HCT116 (cell line): ENCODE data around the gene ACACA.

Source experiments
- POLR2AphosphoS5 ChIP-seq: IDR thresholded peaks from 2 replicates; pipeline ENCODE4 v1.6.1; 2011; ENCODE audit warnings: mild to moderate bottlenecking, low read depth, low read length, moderate library complexity
- TCF7L2 ChIP-seq: IDR thresholded peaks from 2 replicates; pipeline ENCODE4 v1.7.0; 2011; ENCODE audit warnings: borderline replicate concordance, inconsistent platforms; ENCODE audit not compliant: insufficient read depth, insufficient read length; ENCODE audit errors: extremely low read depth

DNA sequence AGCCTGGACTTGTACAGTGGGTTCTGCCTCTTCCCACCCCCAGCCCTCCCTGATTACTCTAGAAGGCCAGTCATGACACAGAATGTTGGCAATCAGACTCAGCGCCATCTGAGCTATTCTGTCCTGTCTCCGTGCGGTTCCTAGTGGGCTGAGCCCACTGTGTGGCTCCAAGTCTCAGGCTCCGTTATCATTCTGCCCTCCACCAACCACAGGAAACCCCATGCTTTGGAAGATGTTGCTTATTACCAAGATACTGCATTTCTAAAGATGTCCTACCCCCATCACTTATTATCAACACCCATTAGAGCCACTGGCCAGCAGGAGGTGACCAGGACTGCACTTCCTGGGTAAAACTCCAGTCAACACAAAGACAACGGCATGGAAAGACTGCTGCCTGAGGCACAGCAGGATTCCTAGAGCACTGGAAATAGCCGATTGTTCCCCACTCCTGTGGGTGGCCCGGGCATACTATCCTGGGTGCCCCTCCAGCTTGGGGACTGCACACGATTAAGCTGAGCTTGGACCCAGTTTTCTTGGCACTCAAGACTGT, 324.2 kb downstream of the ACACA start:
- no peak for TF ChIP-seq POLR2AphosphoS5
- no peak for TF ChIP-seq TCF7L2
